Activated naive CD8-positive, alpha-beta T cell treated with anti-CD3 and anti-CD28 coated beads for 36 hours (primary cell): ENCODE results near the gene ATP5ME. TPM values are rescaled to one million over a fixed set of nuclear protein-coding genes. Genes with fewer than 3 reads are reported as not detected.

Experiments used
- DNase-seq: peaks from one replicate; pipeline ENCODE4 v3.0.0; 2021
- H3K27ac Mint-ChIP-seq: one replicate; pipeline ENCODE4 v1.8.0; 2022; ENCODE audit warnings: mild to moderate bottlenecking, moderate library complexity, mixed read lengths
- H3K27me3 Mint-ChIP-seq: one replicate; pipeline ENCODE4 v1.8.0; 2022; ENCODE audit warnings: mild to moderate bottlenecking, mixed read lengths
- H3K36me3 Mint-ChIP-seq: one replicate; pipeline ENCODE4 v1.8.0; 2021; ENCODE audit warnings: mild to moderate bottlenecking, mixed read lengths
- H3K4me1 Mint-ChIP-seq: one replicate; pipeline ENCODE4 v1.8.0; 2021; ENCODE audit warnings: mixed read lengths
- H3K4me3 Mint-ChIP-seq: one replicate; pipeline ENCODE4 v1.8.0; 2022; ENCODE audit warnings: mild to moderate bottlenecking, moderate library complexity, mixed read lengths
- H3K9me3 Mint-ChIP-seq: one replicate; pipeline ENCODE4 v1.8.0; 2022; ENCODE audit warnings: mixed read lengths
- total RNA-seq, 2 experiments: library from RNA; stranded (reverse); gene quantifications; one replicate each; pipeline ENCODE4 v1.2.3, GENCODE V29; 2021

The ATP5ME gene
- total RNA-seq, 2 experiments from 2014 or later = 284 to 287 TPM

- H3K27ac Mint-ChIP-seq = no peak overlapping the region
- peaks cover 13% of the 10 kb centered on the region for H3K27me3 Mint-ChIP-seq
- no peak for DNase-seq
- no peak overlapping the region for H3K4me3 Mint-ChIP-seq
- no peaks in the 10 kb centered on the region for H3K9me3 Mint-ChIP-seq
- H3K4me1 Mint-ChIP-seq = no peaks in the 10 kb centered on the region
- H3K36me3 Mint-ChIP-seq = no peaks in the 10 kb centered on the region
These were observed 18.9 kb upstream of the ATP5ME start for GRCh38 chr4:692771-693554.

GRCh38 chr4:689723-690122 is 15.6 kb upstream of the ATP5ME start:
- H3K4me1 Mint-ChIP-seq = no peaks in the 10 kb centered on the region
- no peak for DNase-seq

GRCh38 chr4:688854-689681 is 15.0 kb upstream of the ATP5ME start, which contains the start of gene SLC49A3:
Gene SLC49A3 (minus strand): TSS chr4:689151. CDS start chr4:689127, 24 bp downstream.
- Mint-ChIP-seq H3K4me1 (no peaks in the 10 kb centered on the region), H3K9me3 (no peaks in the 10 kb centered on the region), H3K27ac (no peak within 1 kb of the TSS), H3K27me3 (peaks cover 15% of the 10 kb centered on the region), H3K4me3 (peak within 1 kb of the TSS; percentile 7), H3K36me3 (no peaks in the 10 kb centered on the region)
- DNase-seq = no peak

More at GRCh38 chr4:689723-690122, 15.6 kb upstream of the ATP5ME start:
- H3K36me3 Mint-ChIP-seq = no peaks in the 10 kb centered on the region
- no peaks in the 10 kb centered on the region for H3K9me3 Mint-ChIP-seq
- H3K27ac Mint-ChIP-seq = no peak overlapping the region
- peaks cover 14% of the 10 kb centered on the region for H3K27me3 Mint-ChIP-seq
- no peak overlapping the region for H3K4me3 Mint-ChIP-seq

DNA sequence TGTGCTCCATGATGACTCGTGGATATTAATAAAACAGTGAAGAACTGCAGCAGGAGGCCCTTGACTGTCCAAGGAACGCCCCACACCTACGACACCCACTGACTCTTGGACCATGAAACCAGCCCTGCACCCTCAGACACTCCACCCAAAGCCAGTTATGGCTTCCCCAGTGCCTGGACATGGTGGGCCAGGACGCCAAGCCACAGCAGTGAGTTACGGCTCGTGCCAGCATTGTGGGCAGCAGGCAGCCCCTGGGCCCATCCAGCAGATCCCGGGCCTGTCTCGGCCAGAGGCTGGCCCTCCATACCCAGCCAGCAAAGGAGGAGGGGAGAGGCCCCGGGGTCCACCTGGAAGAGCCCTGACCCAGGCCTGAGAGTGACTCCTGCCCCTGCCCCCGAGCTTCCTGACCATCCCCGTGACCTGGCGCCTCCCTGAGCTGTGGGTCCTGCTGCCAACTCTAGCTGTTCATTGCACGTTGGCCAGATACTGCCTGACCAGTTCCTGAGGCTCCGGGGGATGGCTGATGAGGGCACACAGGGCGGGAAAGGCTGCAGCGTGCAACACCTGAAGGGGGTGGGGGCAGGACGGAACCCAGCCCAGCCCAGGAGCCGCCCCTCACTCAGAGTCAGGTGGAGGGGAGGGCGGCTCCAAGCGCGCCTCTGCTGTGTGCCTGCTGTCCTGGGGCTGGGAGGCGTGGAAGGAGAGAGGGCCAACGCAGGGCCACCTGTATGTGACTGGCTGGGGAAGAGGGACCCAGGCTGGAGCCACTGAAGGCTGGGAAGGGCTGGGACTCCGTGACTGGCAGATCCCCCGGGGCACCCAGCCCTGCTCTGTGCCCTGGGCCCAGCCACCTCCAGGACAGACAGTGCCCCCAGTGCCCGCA is 14.1 kb upstream of the ATP5ME start:
- no peak for DNase-seq
- Mint-ChIP-seq H3K27ac (no peak overlapping the region), H3K27me3 (peaks cover 15% of the 10 kb centered on the region), H3K9me3 (no peaks in the 10 kb centered on the region), H3K36me3 (no peaks in the 10 kb centered on the region), H3K4me1 (no peaks in the 10 kb centered on the region), H3K4me3 (peak overlapping the region; percentile 7)

DNA sequence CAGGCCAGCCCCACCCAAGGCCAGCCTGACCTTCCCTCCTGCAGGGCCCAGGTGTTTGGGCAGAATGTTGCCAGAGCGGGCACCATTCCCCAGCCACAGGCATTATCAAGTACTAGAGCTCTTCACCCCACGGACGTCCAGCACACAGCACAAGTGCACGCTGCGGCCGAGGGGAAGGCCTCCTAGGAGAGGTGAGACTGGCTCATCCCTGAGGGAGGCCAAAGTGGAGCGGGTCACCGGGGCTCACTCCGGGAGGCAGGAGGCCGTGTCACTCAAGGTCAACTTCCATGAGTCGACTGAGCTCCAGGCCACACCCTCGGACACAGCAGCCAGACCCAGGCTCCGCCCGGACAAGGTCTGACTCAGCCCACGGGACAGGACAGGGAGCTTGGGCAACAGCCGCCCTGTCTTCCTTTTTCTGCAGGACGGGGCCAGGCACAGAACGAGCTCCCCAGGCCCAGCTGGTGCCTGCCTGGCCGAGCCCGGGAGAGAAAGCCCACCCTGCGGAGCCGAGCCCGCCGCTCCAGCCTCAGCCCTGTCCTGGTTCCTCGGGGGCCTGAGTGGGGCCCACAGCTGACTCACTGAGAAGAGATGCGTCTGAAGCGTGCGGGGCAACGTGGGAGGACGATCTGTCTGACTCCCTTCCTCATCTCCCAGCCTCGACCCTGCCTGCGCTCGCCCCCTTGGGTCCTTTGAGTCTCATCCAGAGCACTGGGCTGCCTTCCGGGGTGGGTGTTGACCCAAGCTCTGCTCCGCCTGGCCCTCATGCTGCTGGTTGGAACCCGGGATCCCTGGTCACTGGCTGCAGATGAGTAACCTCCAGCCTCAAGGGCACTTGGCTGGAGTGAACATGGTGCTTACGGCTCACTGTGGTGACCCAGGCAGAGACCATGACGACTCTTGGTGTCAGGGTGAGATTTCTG is 13.2 kb upstream of the ATP5ME start:
- Mint-ChIP-seq H3K36me3 (no peaks in the 10 kb centered on the region), H3K9me3 (no peaks in the 10 kb centered on the region), H3K4me3 (no peak overlapping the region), H3K27ac (no peak overlapping the region), H3K4me1 (no peaks in the 10 kb centered on the region), H3K27me3 (peaks cover 15% of the 10 kb centered on the region)
- DNase-seq = no peak

DNA sequence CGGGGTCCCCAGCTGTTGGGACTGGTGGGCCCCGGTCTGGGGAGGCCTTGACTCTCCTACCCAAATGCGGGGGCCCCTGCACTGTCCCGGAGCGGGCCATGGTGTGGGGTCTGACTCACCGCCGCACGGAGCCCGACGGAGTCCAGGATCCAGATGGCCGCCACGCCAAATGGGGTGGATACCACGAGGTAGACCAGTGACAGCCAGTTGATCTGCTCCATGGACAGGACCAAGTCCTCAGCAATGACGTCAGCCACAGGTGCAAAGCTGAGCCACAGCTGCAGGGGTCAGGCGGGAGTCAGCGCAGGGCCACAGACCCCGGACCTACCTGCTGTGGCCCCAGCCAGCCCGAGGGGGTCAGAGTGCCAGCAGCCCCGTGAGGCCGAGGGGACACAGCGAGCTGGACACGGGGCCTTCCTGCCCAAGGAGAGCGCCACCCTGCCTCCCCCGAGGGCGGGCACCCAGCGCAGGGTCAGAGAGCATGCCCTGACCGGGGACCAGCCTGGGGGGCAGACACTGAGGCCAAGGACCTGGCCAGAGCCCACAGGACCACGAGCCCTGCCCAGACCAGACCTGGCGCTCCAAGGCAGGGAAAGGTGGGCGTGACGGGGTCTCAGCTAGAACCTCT is 12.5 kb upstream of the ATP5ME start:
- Mint-ChIP-seq H3K27ac (no peak overlapping the region), H3K4me1 (no peaks in the 10 kb centered on the region), H3K9me3 (no peaks in the 10 kb centered on the region), H3K27me3 (peaks cover 15% of the 10 kb centered on the region), H3K4me3 (no peak overlapping the region), H3K36me3 (no peaks in the 10 kb centered on the region)
- no peak for DNase-seq

DNA sequence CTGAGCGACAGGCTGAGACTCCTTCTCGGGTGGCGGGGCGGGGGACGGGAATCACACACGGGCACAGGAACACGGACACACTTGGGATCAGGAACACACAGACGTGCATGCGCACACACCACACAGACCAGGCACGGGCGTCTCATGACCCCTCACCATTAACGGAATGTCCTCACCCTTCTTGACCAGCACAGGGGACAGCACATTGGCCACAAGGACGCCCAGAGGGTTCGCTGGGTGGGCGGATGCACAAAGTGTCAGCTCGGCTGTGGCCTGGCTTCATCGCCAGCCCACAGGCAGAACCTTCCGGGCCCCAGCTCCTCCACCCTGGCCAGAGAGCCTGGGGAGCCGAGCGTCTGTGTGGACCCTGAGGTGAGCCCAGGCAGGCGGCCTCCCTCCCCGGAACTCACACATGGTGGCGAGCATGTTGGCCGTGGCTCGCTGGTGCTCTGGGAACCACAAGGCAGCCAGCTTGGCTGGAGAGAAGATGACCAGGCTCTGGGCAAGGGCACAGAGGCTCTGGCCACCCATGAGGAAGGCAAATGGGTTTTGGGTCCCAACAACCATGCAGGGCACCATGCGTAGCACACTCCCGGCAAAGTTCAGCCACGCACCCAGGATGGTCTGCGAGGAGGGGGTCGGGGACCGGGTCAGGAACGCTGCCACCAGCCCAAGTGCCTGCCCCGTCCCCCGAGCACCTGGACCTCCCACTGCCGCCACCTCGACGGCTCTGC is 11.8 kb upstream of the ATP5ME start:
- H3K27me3 Mint-ChIP-seq = peaks cover 15% of the 10 kb centered on the region
- H3K27ac Mint-ChIP-seq = no peak overlapping the region
- no peaks in the 10 kb centered on the region for H3K4me1 Mint-ChIP-seq
- DNase-seq = no peak
- no peaks in the 10 kb centered on the region for H3K9me3 Mint-ChIP-seq
- H3K4me3 Mint-ChIP-seq = no peak overlapping the region
- no peaks in the 10 kb centered on the region for H3K36me3 Mint-ChIP-seq

DNA sequence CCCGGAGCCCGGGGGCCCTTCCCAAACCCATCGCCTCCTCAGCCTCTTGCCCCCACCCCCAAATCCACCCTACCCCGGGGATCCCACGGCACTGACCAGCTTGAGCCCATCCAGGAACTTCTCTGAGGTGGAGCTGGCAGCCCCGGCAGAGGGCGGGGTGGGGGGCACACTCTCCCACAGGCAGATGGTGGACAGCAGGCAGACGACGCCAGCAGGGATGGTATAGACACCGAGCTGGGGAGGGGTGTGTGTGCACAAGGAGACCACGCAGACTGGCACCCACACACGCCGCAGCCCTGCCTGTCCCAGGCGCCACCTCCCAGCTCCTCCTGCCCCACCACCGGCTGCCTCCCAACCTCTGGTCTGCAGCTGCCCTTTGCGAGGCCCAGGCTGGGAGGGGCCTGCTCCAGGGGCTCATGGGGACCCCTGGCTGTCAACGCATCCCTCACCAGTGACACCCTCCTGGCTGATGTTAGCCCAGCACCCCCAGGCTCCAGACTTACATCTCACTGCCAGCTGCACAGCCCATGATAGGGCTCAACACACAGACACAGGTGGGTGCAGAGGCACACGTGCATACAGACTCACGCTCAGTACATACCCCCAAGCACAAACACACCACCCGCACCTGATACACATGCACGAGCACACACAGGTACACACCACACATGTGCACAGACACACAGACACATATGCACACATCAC is 10.7 kb upstream of the ATP5ME start:
- no peak overlapping the region for H3K4me3 Mint-ChIP-seq
- peaks cover 7% of the 10 kb centered on the region for H3K27me3 Mint-ChIP-seq
- no peaks in the 10 kb centered on the region for H3K4me1 Mint-ChIP-seq
- no peak overlapping the region for H3K27ac Mint-ChIP-seq
- H3K36me3 Mint-ChIP-seq = no peaks in the 10 kb centered on the region
- no peak for DNase-seq
- H3K9me3 Mint-ChIP-seq = no peaks in the 10 kb centered on the region

- H3K9me3 Mint-ChIP-seq = no peaks in the 10 kb centered on the region
- H3K27me3 Mint-ChIP-seq = peaks cover 7% of the 10 kb centered on the region
These were observed 10.0 kb upstream of the ATP5ME start for GRCh38 chr4:683982-684622.

DNA sequence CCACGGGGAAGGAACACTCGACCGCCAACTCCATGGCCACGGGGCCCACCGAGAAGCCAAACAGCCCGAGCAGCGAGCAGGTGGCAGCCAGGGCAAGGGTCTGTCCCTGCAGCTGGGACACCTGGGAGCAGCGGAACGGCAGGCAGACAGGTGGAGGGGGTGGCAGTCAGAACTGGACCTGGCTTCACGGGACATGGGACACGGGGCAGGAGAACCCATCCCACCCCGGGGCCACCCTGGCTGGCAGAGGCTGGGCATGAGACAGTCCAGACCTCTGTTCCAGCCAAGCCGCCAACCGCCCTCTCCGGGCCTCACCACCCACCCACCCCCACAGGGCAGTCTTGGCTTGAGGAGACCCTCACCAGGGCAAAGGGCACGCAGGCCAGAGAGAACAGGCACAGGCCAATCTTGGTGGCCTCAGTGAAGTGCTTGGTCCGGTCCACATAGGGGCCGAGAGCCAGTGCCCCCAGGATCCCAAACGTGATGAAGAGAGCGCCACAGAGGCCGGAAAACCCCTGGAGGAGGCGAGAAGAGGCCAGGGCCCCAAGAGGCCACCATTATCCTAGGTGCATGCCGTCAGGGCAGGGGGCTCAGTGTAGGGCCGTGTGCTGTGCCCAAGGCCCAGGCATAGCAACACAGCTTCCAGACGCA is 9.3 kb upstream of the ATP5ME start:
- DNase-seq = no peak
- Mint-ChIP-seq H3K27me3 (peaks cover 7% of the 10 kb centered on the region), H3K4me3 (no peak overlapping the region), H3K27ac (no peak overlapping the region), H3K36me3 (no peaks in the 10 kb centered on the region), H3K9me3 (no peaks in the 10 kb centered on the region), H3K4me1 (no peaks in the 10 kb centered on the region)

More at GRCh38 chr4:683982-684622, 10.0 kb upstream of the ATP5ME start:
- Mint-ChIP-seq H3K27ac (no peak overlapping the region), H3K36me3 (no peaks in the 10 kb centered on the region), H3K4me1 (no peaks in the 10 kb centered on the region), H3K4me3 (no peak overlapping the region)
- DNase-seq = peak; percentile 49

- Mint-ChIP-seq H3K27ac (no peak overlapping the region), H3K9me3 (no peaks in the 10 kb centered on the region), H3K36me3 (no peaks in the 10 kb centered on the region), H3K4me3 (no peak overlapping the region), H3K4me1 (no peaks in the 10 kb centered on the region), H3K27me3 (peaks cover 5% of the 10 kb centered on the region)
- no peak for DNase-seq
These were observed 8.6 kb upstream of the ATP5ME start for GRCh38 chr4:682490-683172.
